GM23338 (cell line): ENCODE data around the gene SLC7A10. TPM values are rescaled to one million over a fixed set of nuclear protein-coding genes. Genes with fewer than 3 reads are reported as not detected.

Source experiments
- CREB1 ChIP-seq: fragments of 250-450 bp; sonication (Bioruptor Pico); IDR thresholded peaks from 2 replicates; pipeline ENCODE4 v1.5.0; 2020; ENCODE audit warnings: low read depth, mild to moderate bottlenecking, moderate library complexity
- EZH2 ChIP-seq: fragments of 200-600 bp; sonication (generic); IDR thresholded peaks from one replicate; pipeline ENCODE4 v1.8.0; 2017; ENCODE audit warnings: antibody characterized with exemption, mild to moderate bottlenecking, low read depth; ENCODE audit not compliant: unreplicated experiment
- JUNB ChIP-seq: IDR thresholded peaks from one replicate; pipeline ENCODE4 v1.6.1; 2016; ENCODE audit warnings: antibody characterized with exemption; ENCODE audit not compliant: unreplicated experiment
- NANOG ChIP-seq: IDR thresholded peaks from 2 replicates; pipeline ENCODE4 v1.6.1; 2016; ENCODE audit warnings: antibody characterized with exemption, borderline replicate concordance
- POLR2AphosphoS5 ChIP-seq: IDR thresholded peaks from 2 replicates; pipeline ENCODE4 v1.6.1; 2016; ENCODE audit warnings: antibody characterized with exemption, low read depth
- ZNF114 ChIP-seq: fragments of 250-450 bp; sonication (Bioruptor Pico); IDR thresholded peaks from 2 replicates; pipeline ENCODE4 v1.5.0; 2020; ENCODE audit warnings: mild to moderate bottlenecking, moderate library complexity
- ZNF331 ChIP-seq: fragments of 250-450 bp; sonication (Bioruptor Pico); IDR thresholded peaks from 2 replicates; pipeline ENCODE4 v1.5.0; 2020; ENCODE audit warnings: low read depth, mild to moderate bottlenecking, moderate library complexity
- polyA plus RNA-seq: library from polyadenylated mRNA; unstranded; fragments of >200 nt; fragmentation: Nextera tagmentation; extraction: Ambion mirVana; gene quantifications from 2 replicates; pipeline ENCODE4 v1.2.1, GENCODE V29; 2016
- total RNA-seq: library from RNA; depleted of rRNA; stranded (reverse); fragments of >200 nt; shearing (Covaris generic); gene quantifications from 2 replicates; pipeline ENCODE4 v1.2.3, GENCODE V29; 2014
- TF ChIP-seq, protein P1 (sequence below): fragments of 250-450 bp; sonication (Bioruptor Pico); IDR thresholded peaks from 2 replicates; pipeline ENCODE4 v1.5.0; 2020; ENCODE audit warnings: mild to moderate bottlenecking, moderate library complexity
- TF ChIP-seq, protein P2 (sequence below): IDR thresholded peaks from 2 replicates; pipeline ENCODE4 v1.6.1; 2016; ENCODE audit warnings: antibody characterized with exemption

The SLC7A10 gene
- total and polyA plus RNA-seq, 2 experiments from 2014 or later = 3.3 to 6.3 TPM

DNA sequence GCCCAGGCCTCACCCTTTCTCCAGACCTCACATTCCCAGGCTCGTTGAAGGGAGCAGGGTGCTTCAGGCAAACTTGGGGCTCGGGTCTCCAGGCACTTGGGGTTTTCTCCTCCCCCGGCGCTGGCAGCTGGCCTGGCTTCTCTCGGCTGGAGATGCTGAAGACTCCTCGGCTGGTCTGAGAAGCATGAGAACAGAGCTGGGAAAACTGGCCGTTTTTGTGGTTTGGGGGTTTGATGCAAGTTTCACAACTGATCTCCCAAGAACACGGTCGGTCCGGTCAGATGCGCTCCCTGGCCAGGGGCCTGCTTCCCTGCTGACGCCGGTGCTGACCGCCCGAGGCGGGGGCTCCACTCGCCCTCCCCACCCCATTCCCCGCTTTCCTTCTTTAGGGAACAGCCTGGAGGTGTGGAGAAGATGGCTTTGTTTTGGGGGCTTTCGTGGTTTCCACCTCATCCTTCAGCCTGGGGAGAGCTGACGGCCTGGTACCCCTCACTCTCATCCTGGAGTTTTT lies 41.4 kb upstream of the SLC7A10 start (continued):
- TF ChIP-seq, protein P1, sequence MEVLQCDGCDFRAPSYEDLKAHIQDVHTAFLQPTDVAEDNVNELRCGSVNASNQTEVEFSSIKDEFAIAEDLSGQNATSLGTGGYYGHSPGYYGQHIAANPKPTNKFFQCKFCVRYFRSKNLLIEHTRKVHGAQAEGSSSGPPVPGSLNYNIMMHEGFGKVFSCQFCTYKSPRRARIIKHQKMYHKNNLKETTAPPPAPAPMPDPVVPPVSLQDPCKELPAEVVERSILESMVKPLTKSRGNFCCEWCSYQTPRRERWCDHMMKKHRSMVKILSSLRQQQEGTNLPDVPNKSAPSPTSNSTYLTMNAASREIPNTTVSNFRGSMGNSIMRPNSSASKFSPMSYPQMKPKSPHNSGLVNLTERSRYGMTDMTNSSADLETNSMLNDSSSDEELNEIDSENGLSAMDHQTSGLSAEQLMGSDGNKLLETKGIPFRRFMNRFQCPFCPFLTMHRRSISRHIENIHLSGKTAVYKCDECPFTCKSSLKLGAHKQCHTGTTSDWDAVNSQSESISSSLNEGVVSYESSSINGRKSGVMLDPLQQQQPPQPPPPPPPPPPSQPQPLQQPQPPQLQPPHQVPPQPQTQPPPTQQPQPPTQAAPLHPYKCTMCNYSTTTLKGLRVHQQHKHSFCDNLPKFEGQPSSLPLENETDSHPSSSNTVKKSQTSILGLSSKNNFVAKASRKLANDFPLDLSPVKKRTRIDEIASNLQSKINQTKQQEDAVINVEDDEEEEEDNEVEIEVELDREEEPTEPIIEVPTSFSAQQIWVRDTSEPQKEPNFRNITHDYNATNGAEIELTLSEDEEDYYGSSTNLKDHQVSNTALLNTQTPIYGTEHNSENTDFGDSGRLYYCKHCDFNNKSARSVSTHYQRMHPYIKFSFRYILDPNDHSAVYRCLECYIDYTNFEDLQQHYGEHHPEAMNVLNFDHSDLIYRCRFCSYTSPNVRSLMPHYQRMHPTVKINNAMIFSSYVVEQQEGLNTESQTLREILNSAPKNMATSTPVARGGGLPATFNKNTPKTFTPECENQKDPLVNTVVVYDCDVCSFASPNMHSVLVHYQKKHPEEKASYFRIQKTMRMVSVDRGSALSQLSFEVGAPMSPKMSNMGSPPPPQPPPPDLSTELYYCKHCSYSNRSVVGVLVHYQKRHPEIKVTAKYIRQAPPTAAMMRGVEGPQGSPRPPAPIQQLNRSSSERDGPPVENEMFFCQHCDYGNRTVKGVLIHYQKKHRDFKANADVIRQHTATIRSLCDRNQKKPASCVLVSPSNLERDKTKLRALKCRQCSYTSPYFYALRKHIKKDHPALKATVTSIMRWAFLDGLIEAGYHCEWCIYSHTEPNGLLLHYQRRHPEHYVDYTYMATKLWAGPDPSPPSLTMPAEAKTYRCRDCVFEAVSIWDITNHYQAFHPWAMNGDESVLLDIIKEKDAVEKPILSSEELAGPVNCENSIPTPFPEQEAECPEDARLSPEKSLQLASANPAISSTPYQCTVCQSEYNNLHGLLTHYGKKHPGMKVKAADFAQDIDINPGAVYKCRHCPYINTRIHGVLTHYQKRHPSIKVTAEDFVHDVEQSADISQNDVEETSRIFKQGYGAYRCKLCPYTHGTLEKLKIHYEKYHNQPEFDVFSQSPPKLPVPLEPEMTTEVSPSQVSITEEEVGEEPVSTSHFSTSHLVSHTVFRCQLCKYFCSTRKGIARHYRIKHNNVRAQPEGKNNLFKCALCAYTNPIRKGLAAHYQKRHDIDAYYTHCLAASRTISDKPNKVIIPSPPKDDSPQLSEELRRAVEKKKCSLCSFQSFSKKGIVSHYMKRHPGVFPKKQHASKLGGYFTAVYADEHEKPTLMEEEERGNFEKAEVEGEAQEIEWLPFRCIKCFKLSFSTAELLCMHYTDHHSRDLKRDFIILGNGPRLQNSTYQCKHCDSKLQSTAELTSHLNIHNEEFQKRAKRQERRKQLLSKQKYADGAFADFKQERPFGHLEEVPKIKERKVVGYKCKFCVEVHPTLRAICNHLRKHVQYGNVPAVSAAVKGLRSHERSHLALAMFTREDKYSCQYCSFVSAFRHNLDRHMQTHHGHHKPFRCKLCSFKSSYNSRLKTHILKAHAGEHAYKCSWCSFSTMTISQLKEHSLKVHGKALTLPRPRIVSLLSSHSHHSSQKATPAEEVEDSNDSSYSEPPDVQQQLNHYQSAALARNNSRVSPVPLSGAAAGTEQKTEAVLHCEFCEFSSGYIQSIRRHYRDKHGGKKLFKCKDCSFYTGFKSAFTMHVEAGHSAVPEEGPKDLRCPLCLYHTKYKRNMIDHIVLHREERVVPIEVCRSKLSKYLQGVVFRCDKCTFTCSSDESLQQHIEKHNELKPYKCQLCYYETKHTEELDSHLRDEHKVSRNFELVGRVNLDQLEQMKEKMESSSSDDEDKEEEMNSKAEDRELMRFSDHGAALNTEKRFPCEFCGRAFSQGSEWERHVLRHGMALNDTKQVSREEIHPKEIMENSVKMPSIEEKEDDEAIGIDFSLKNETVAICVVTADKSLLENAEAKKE (CRISPR knock-in tag) = no peak
- TF ChIP-seq EZH2 = no peak
- no peak for TF ChIP-seq JUNB
- no peak for TF ChIP-seq ZNF331 (CRISPR knock-in tag)
- TF ChIP-seq POLR2AphosphoS5 = no peak
- no peak for TF ChIP-seq ZNF114 (CRISPR knock-in tag)
- no peak for TF ChIP-seq NANOG
- TF ChIP-seq CREB1 (CRISPR knock-in tag) = no peak
- TF ChIP-seq, protein P2, sequence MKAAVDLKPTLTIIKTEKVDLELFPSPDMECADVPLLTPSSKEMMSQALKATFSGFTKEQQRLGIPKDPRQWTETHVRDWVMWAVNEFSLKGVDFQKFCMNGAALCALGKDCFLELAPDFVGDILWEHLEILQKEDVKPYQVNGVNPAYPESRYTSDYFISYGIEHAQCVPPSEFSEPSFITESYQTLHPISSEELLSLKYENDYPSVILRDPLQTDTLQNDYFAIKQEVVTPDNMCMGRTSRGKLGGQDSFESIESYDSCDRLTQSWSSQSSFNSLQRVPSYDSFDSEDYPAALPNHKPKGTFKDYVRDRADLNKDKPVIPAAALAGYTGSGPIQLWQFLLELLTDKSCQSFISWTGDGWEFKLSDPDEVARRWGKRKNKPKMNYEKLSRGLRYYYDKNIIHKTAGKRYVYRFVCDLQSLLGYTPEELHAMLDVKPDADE = no peak
